GM18511 (cell line): ENCODE results near the gene SPCS3.
"Not testable (repeated sequence)": the region's sequence is repeated elsewhere in the genome, so short reads cannot be mapped to it uniquely, and the experiment has no call there.

Experiments
- ATAC-seq: cut with Tn5 transposase; IDR thresholded peaks from one replicate; pipeline ENCODE4 v1.9.1; 2021; ENCODE audit warnings: mild to moderate bottlenecking, moderate library complexity; ENCODE audit not compliant: unreplicated experiment

The SPCS3 gene

GRCh38 chr4:176319704-176320339, at the start of gene SPCS3:
TSS of gene SPCS3 (plus strand) at chr4:176319966. CDS start at chr4:176320077, 111 bp downstream.
- peak; percentile 89 for ATAC-seq

DNA sequence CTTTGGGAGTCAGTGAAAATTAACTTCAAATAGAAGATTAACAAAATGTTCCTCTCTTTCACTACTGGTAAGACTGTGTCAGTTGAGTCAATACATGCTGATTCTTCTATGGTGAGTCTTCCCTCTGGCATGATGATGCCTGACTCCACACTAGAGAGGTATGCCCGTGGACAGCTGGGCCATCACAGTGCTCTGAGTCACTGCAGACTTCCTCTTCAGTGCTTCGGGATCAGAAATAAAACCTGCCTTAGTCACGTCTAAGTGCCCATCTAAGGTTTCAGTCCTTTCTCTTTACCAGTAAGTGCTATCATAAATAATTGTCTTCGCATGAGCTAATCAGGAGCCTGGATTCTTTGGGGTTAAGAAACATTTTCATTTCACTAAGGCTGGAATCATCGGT, 49.1 kb upstream of the SPCS3 start:
- no peak for ATAC-seq

GRCh38 chr4:176271749-176272148, 48.0 kb upstream of the SPCS3 start:
- no peak for ATAC-seq

DNA sequence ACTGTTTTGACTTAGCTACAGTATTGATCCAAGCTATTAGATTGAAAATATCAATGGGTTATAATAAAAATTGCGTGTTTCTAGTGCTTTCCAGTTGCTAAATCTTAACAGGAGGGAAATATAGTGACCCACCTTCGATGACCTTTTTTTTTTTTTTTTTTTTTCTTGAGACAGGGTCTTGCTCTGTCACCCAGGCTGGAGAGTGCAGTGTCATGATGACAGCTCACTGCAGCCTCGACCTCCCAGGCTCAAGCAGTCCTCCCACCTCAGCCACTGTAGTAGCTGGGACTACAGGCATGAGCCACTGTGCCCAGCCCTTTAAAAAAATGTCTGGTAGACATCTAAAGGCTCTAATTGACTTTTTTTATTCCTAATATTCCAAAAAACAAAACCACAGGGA, 47.0 kb upstream of the SPCS3 start:
- ATAC-seq: no peak

- no peak for ATAC-seq
Measured at GRCh38 chr4:176273736-176274135, 46.0 kb upstream of the SPCS3 start.

DNA sequence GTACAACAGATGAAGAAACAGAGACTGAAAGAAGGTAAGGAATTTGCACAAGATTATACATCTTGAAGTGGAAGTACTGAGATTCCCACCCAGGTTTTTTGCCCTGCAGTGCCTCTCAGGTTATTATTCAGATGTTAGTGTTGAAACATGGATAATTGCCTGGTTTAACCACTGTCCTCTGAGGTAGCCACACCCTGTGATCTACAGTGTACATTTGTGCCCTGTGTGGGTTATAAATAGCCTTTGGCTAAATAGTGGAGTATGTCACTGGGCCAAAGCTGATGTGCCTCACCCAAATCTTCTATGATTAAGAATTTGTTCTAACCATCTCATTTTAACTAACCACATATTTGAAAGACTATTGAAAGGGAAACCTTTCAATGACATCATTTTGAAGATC, 45.3 kb upstream of the SPCS3 start:
- ATAC-seq: no peak

DNA sequence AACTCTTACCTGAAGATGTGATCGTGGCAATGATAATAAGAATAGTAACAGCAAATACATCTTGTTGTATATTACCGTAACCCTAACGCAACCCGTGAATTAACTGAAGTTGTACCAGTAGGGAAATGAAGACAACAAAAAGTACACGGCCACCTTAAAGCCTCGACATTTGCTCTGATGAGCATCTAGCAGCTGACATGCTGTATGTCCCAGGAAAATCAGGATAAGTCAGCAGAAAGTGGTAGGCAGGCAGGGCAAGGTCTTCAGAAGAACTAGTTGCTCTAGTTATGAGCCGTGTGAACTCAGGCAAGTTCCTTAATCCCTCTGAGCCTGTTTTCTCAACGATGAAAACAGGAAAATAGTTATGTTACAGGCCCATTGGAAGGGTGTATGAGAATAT, 43.1 kb upstream of the SPCS3 start:
- ATAC-seq: no peak

DNA sequence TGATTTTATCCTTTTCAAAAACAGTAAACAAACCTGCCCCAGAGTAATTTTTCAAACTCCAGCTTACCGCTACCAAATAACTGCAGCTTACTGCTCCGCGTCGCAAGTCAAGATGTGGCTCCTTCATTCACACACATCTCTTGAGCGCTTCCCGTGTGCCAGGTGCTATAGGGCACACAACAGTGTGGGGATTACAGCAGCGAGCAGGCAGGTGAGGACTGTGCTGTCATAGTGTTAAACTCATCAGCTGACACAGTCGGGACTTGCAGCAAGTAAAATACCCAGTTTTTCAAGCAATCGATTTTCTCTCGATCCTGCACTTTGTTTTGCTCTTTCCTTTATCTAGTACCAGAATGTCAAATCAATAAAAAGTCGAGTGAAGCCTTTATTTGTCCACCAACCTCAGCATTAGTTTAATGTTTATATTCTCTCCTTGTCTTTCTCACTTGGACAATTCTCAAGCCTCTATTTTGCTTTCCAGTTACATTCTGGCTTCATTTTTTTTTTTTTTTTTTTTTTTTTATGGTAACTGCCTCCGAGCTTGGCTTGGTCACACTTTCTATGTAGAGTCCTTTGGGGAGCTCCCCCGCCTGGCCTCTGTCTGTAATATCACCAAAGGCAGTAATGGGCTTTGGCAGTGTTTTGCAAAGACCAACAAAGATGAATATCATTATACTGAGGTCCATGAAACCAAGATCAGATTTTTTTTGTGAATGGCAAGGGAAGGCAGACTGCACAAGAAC, 42.4 kb upstream of the SPCS3 start:
- ATAC-seq: peak; percentile 96

DNA sequence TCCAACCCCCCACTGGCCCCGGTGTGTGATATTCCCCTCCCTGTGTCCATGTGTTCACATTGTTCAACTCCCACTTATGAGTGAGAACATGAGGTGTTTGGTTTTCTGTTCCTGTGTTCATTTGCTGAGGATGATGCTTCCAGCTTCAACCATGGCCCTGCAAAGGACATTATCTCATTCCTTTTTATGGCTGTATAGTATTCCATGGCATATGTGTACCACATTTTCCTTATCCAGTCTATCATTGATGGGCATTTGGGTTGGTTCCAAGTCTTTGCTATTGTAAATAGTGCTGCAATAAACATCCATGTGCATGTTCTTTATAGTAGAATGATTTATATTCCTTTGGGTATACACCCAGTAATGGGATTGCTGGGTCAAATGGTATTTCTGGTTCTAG, 40.2 kb upstream of the SPCS3 start:
- ATAC-seq: not testable (repeated sequence)

DNA sequence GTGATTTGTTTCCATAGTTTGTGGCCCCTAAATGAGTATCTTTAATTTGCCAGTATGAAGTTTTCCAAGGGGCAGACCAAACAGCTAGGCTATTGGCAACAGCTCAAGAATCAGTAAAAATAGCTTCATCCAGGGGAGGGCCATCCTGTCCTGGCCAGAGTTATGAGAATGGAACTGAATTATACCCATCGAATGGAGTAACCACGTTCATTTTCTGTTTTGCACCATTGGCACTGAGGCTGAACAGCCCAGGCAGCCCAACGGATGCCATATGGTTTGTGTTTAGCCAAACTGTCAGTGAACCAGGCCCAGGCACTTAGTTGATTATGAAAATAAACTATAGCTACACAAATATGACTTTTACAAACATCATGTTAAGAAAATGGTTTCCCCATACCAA, 33.0 kb upstream of the SPCS3 start:
- ATAC-seq: no peak

DNA sequence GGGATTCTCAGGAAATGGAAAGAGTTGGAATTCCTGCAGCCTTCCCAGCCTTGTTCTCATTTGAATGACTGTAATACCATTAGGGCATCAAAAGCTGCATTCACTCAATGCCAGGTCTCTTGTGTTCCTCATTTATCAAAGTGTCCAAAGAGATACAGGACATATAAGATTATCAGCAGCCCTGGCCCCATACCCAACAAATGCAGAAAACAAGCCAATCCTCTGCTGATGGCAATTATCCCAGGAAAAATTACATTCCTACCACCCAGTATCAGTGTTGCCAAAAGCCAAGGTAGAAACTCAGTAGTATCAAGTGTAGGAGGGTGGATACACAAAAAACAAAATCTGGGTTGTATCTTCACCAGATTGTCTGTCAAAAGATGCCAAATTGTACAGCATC, 32.2 kb upstream of the SPCS3 start:
- ATAC-seq: no peak

DNA sequence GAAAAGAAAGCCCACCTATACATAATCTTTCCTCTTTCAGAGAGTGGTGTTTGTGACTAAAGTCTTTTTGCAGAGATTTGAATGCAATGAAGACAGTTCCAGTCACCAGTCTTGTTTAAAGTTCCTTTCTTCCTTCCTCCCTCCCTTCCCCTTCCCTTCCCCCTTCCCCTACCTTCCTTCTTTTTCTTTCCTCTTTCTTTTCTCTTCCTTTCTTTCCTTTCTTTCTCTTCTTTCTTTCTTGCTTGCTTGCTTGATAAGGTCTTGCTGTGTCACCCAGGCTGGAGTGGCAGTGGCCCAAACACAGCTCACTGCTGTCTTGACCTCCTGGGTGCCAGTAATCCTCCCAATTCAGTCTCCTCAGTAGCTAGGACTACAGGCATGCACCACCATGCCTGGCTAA, 31.7 kb upstream of the SPCS3 start:
- no peak for ATAC-seq

GRCh38 chr4:176289561-176289960, 30.2 kb upstream of the SPCS3 start:
- ATAC-seq: no peak

DNA sequence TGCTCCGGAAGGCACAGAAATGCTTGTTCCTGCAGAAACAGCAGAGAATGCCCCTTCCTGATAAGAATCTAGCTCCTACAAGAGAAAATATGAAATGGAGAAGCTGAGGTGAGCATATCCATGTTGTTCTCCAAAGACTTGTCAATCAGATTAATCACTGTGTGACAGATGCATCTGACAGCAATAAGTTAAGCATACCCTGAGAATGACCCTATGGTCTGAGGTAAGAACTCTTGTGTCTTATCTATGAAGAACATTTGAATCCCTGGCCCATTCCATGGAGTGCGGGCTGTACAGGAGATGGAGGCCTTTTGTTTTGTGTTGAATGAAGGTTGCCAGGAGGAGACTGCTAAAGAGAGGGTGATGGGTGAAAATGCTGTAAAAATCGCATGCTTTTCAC, 29.2 kb upstream of the SPCS3 start:
- no peak for ATAC-seq

GRCh38 chr4:176291748-176292147, 28.0 kb upstream of the SPCS3 start:
- ATAC-seq: no peak

GRCh38 chr4:176292920-176293319, 26.8 kb upstream of the SPCS3 start:
- no peak for ATAC-seq

DNA sequence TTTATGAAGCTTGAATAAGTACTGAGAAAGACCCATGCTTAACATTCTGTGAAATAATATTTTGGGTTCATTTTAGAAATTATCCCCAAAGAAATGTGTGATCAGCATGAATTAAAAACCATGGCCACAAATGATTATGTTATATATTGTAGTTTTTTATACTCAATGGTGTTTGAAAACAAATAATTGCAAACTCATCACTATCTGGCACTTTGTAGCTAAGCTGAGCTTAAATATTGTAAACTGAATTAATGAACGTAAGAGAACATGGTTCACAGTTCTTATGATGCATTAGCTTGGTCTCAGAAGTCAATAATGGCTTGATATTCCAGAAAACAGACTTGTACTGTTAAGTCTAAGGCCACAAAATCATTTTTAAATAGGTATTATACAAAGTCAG, 26.1 kb upstream of the SPCS3 start:
- ATAC-seq: no peak

GRCh38 chr4:176295907-176296306, 23.9 kb upstream of the SPCS3 start:
- ATAC-seq: not testable (repeated sequence)

DNA sequence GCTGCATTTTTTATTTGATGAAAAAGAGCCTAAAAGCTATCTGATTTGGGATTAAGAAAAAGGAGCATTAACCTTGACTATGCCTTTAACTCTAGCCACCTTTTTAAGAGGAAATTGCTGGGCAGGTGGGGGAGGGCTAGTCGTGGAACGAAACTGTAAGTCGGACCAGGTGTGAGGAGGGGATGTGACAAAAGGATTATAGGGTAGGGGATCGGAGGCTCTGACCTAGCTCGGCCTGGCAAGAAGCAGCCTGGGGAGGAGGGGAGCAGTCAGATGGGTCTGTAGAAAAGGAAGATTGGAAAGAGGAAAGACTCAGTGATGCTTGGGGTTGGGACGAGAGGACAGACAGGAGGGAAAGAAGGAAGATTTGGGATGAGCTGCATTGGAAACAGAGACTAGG, 21.1 kb upstream of the SPCS3 start:
- no peak for ATAC-seq

GRCh38 chr4:176300036-176300435, 19.7 kb upstream of the SPCS3 start:
- no peak for ATAC-seq

GRCh38 chr4:176300565-176300964, 19.2 kb upstream of the SPCS3 start:
- ATAC-seq: peak; percentile 49
